Endodermal cell (in vitro differentiated cells): Measurements from ENCODE around the gene VENTX. TPM values are rescaled to one million over a fixed set of nuclear protein-coding genes. Genes with fewer than 3 reads are reported as not detected.
A peak's percentile ranks its signal among the peaks of the same experiment; 100 is the strongest.

Experiments used
- DNase-seq: peaks from one replicate; pipeline ENCODE4 v3.0.0-alpha.2; 2017
- H3K27ac ChIP-seq: 2 replicates; pipeline ENCODE4 v1.5.1; 2013; ENCODE audit warnings: mild to moderate bottlenecking, low read depth, low read length, moderate library complexity
- H3K27me3 ChIP-seq: 2 replicates; pipeline ENCODE4 v1.6.1; 2013; ENCODE audit warnings: mild to moderate bottlenecking, low read length, moderate library complexity; ENCODE audit not compliant: insufficient read depth, control insufficient read depth, poor library complexity, severe bottlenecking
- H3K36me3 ChIP-seq: 2 replicates; pipeline ENCODE4 v1.7.0; 2013; ENCODE audit warnings: mild to moderate bottlenecking, low read length, moderate library complexity; ENCODE audit not compliant: control insufficient read depth, insufficient read depth
- H3K4me1 ChIP-seq: one replicate; pipeline ENCODE4 v1.7.0; 2013; ENCODE audit warnings: low read length; ENCODE audit not compliant: control insufficient read depth, insufficient read depth
- H3K4me3 ChIP-seq: 2 replicates; pipeline ENCODE4 v1.5.1; 2013; ENCODE audit warnings: mild to moderate bottlenecking, low read length, moderate library complexity
- H3K9ac ChIP-seq: 2 replicates; pipeline ENCODE4 v1.6.1; 2013; ENCODE audit warnings: mild to moderate bottlenecking, low read length, moderate library complexity; ENCODE audit not compliant: poor library complexity, severe bottlenecking; ENCODE audit errors: extremely low read depth
- H3K9me3 ChIP-seq: 2 replicates; pipeline ENCODE4 v1.6.1; 2013; ENCODE audit warnings: mild to moderate bottlenecking, low read length, moderate library complexity; ENCODE audit not compliant: control insufficient read depth
- H3K27ac Mint-ChIP-seq: 2 replicates; pipeline ENCODE4 v1.8.0; 2020; ENCODE audit warnings: mixed read lengths
- H3K27me3 Mint-ChIP-seq: 2 replicates; pipeline ENCODE4 v1.8.0; 2021; ENCODE audit warnings: mild to moderate bottlenecking, mixed read lengths; ENCODE audit not compliant: insufficient read depth
- H3K36me3 Mint-ChIP-seq: 2 replicates; pipeline ENCODE4 v1.8.0; 2020; ENCODE audit warnings: low read depth, mixed read lengths
- H3K4me1 Mint-ChIP-seq: 2 replicates; pipeline ENCODE4 v1.8.0; 2020; ENCODE audit warnings: mixed read lengths
- H3K4me3 Mint-ChIP-seq: 2 replicates; pipeline ENCODE4 v1.8.0; 2020; ENCODE audit warnings: mild to moderate bottlenecking, moderate library complexity, mixed read lengths
- H3K9me3 Mint-ChIP-seq: 2 replicates; pipeline ENCODE4 v1.8.0; 2020; ENCODE audit warnings: mild to moderate bottlenecking, mixed read lengths
- WGBS, 2 experiments: methylation state at CpG; one replicate each; pipeline versions ENCODE4 v1.1.5 to v1.1.7; 2013; ENCODE audit warnings: missing lambda C conversion rate in 2 of 2, mixed read lengths in 1 of 2; ENCODE audit not compliant: insufficient coverage in 1 of 2, insufficient read length in 1 of 2; 5-methylcytosine and 5-hydroxymethylcytosine counted together
- total RNA-seq, 2 donors: library from RNA; stranded (reverse); fragmentation: NEBNext Ultra II Directional in 1 of 2; extraction: Animal tissue kit (Norgen Biotek cat#: 25700) in 1 of 2; gene quantifications; 2 replicates in 1 of 2; 3 replicates in 1 of 2; pipeline ENCODE4 v1.2.1, GENCODE V29; 2021
- TF ChIP-seq, protein P1 (sequence below): fragments of 200-600 bp; sonication (generic); conservative IDR thresholded peaks from 2 replicates; pipeline ENCODE4 v1.5.0; 2021; ENCODE audit warnings: antibody characterized with exemption, mild to moderate bottlenecking

VENTX gene
- total RNA-seq, 2 donors from 2014 or later = 5.5 to 14.2 TPM

DNA sequence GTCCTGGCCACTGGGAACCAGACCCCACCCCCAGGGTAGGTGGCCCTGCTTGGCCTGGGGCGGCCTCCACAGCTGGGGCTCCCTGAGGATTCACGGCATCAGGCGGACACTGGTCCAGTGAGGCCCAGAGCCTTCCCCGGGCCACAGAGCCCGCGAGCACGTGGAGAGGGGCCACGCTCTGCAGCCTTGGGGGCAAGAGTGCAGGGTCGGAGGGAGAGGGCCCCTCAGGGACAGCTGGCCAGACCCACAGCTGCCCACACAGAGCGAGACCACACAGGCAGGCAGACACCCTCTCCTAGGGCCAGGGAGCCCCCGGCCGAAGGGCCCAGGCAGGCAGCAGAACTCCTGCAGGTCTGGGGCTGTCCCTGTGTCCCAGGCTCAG lies 10.7 kb downstream of the VENTX start:
- no peaks in the 10 kb centered on the region for H3K27me3 ChIP-seq
- no peak overlapping the region for H3K27ac Mint-ChIP-seq
- H3K4me1 ChIP-seq = no peaks in the 10 kb centered on the region
- H3K27ac ChIP-seq = no peak overlapping the region
- no peaks in the 10 kb centered on the region for H3K27me3 Mint-ChIP-seq
- 90 to 93% methylated on average over 2 to 12 of the region's 12 CpGs for WGBS, 2 experiments
- H3K36me3 ChIP-seq = no peaks in the 10 kb centered on the region
- peaks cover 9% of the 10 kb centered on the region for H3K4me1 Mint-ChIP-seq
- no peak for DNase-seq
- no peaks in the 10 kb centered on the region for H3K9me3 ChIP-seq
- H3K36me3 Mint-ChIP-seq = no peaks in the 10 kb centered on the region
- H3K4me3 ChIP-seq = no peak overlapping the region
- no peak overlapping the region for H3K4me3 Mint-ChIP-seq
- no peaks in the 10 kb centered on the region for H3K9me3 Mint-ChIP-seq
- no peak overlapping the region for H3K9ac ChIP-seq
- TF ChIP-seq, protein P1, sequence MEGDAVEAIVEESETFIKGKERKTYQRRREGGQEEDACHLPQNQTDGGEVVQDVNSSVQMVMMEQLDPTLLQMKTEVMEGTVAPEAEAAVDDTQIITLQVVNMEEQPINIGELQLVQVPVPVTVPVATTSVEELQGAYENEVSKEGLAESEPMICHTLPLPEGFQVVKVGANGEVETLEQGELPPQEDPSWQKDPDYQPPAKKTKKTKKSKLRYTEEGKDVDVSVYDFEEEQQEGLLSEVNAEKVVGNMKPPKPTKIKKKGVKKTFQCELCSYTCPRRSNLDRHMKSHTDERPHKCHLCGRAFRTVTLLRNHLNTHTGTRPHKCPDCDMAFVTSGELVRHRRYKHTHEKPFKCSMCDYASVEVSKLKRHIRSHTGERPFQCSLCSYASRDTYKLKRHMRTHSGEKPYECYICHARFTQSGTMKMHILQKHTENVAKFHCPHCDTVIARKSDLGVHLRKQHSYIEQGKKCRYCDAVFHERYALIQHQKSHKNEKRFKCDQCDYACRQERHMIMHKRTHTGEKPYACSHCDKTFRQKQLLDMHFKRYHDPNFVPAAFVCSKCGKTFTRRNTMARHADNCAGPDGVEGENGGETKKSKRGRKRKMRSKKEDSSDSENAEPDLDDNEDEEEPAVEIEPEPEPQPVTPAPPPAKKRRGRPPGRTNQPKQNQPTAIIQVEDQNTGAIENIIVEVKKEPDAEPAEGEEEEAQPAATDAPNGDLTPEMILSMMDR = no peak

DNA sequence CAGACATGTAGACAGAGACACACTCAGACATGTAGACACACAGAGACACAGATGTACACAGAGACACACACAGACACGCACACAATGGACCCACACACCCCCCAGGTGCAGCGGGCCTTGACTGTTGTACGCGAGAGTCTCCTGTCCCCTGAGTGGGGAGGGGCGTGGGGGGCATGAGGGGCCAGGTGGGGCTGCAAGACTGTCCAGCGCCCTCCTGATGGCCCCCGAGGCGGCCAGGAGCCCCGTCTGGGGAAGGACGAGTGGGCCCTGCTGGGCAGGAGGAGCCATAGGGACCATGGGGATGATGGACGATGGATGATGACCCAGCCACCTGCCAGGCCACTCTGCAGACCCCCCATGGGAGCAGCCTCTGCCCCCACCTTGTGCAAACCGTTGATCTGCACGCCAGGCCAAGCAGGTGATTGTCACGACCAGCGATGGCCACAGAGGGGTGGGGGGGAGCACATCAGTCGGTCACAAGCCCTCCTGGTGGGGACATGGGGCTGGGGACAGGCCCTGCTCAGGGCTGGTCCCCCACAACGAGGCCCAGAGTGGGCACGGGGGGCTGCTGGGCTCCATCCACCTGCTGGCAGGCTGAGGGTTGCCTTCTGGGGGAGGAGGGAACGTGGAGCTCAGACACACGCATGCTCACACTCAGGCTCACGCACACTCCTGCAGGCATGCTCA lies 11.6 kb downstream of the VENTX start:
- Histone ChIP-seq H3K4me3 (no peak overlapping the region), H3K36me3 (no peaks in the 10 kb centered on the region), H3K27ac (no peak overlapping the region), H3K9me3 (no peaks in the 10 kb centered on the region), H3K27me3 (no peaks in the 10 kb centered on the region), H3K4me1 (no peaks in the 10 kb centered on the region), H3K9ac (no peak overlapping the region)
- Mint-ChIP-seq H3K27ac (no peak overlapping the region), H3K4me3 (no peak overlapping the region), H3K9me3 (no peaks in the 10 kb centered on the region), H3K27me3 (no peaks in the 10 kb centered on the region), H3K36me3 (no peaks in the 10 kb centered on the region), H3K4me1 (peaks cover 9% of the 10 kb centered on the region)
- no peak for DNase-seq
- TF ChIP-seq, protein P1 = peak; percentile 39
- 73 to 81% methylated on average over 10 to 20 of the region's 21 CpGs for WGBS, 2 experiments

DNA sequence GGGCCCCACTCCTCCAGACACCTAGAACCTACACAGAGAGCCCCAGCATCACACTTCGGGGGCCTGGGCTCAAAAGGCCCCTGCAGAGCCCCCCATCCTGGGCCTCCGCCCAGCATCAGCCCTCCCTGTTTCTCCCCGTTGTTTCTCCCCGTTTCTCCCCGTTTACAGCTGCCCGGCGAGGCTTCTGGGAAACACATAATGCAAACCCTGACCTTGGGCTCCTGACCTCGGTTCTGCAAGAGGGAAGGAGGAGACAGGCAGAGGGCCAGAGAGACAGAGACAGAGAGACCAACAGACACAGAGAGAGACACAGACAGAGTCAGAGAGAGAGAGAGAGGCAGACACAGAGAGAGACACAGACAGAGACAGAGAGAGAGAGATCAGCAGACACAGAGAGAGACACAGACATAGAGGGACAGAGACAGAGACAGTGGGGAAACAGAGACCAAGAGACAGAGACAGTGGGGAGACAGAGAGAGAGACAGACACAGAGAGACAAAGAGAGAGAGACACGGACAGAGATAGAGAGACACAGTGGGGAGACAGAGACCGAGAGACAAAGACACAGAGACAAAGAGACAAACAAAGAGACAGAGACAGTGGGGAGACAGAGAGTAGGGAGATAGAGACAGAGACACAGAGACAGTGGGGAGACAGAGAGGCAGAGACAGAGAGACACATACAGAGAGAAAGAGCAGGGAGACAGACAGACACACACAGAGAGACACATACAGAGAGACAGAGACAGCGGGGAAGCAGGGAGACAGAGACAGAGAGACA lies 12.5 kb downstream of the VENTX start:
- Mint-ChIP-seq H3K4me3 (no peak overlapping the region), H3K27me3 (no peaks in the 10 kb centered on the region), H3K9me3 (no peaks in the 10 kb centered on the region), H3K36me3 (no peaks in the 10 kb centered on the region), H3K27ac (no peak overlapping the region), H3K4me1 (peaks cover 9% of the 10 kb centered on the region)
- no peak for DNase-seq
- Histone ChIP-seq H3K27me3 (no peaks in the 10 kb centered on the region), H3K36me3 (no peaks in the 10 kb centered on the region), H3K4me3 (no peak overlapping the region), H3K9me3 (no peaks in the 10 kb centered on the region), H3K4me1 (no peaks in the 10 kb centered on the region), H3K27ac (no peak overlapping the region), H3K9ac (no peak overlapping the region)
- TF ChIP-seq, protein P1 = no peak
- WGBS, 2 experiments = 84 to 92% methylated on average over 6 to 10 of the region's 11 CpGs
